Activated CD4-positive, alpha-beta T cell treated with anti-CD3 and anti-CD28 coated beads, Interleukin-10, Interleukin-2, amounts not matched to agents 100 ng/mL and 50 ng/mL, durations not matched to agents 16 hours and 8 hours (primary cell): ENCODE results near the gene TAS2R20.

Experiments
- DNase-seq: peaks from one replicate; pipeline ENCODE4 v3.0.0-alpha.2; 2020

The TAS2R20 gene

GRCh38 chr12:10957741-10958140, 40.4 kb downstream of the TAS2R20 start:
- no peak for DNase-seq

GRCh38 chr12:10956085-10956484, 42.0 kb downstream of the TAS2R20 start:
- no peak for DNase-seq

- DNase-seq = no peak
These were observed 45.5 kb downstream of the TAS2R20 start for GRCh38 chr12:10952645-10953044.
